ENCODE results near the gene KRTAP5-5.

Gene KRTAP5-5

GRCh38 chr11:1665313-1665712 lies 35.7 kb downstream of the KRTAP5-5 start:
- TF ChIP-seq POLR2AphosphoS5 (IDR thresholded peaks at IDR 0.05; ENCODE audit: low read depth, low read length) = no peak
- no peak for TF ChIP-seq FOXP2 (optimal IDR thresholded peaks at IDR 0.05; ENCODE audit: borderline replicate concordance, extremely low read depth, extremely low read length, insufficient read depth)

- TF ChIP-seq SIN3A (IDR thresholded peaks at IDR 0.05; ENCODE audit: borderline replicate concordance, insufficient read depth, low read length) (no peak), TAF1 (IDR thresholded peaks at IDR 0.05; ENCODE audit: borderline replicate concordance, insufficient read depth, low read length) (no peak), POLR2AphosphoS5 (IDR thresholded peaks at IDR 0.05; ENCODE audit: low read depth, low read length) (no peak), REST (IDR thresholded peaks at IDR 0.05; ENCODE audit: insufficient read depth in 1 of 2, low read depth in 2 of 2, low read length in 2 of 2) (no peak), FOXP2 (optimal IDR thresholded peaks at IDR 0.05; ENCODE audit: borderline replicate concordance, extremely low read depth, extremely low read length, insufficient read depth) (no peak)
Measured at GRCh38 chr11:1667121-1667850, 37.7 kb downstream of the KRTAP5-5 start.

DNA sequence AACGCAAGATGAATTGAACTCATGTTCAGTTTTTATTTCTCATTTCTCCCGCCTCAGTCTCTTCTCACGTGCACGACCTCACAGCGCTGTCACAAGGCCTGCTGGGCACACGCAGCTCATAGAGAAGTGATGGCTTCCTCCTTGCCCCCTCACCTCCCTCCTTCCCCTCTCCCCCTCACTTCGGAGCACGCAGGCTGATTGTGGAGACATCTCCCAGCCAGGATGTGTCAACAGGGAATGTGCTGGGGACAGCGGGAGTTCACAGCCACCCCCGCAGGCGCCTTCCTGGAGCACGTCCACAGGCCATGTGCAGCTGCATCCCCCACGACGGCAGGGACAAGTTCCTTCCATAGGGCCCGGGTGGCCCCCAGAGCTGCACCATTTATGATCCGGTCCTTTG lies 38.3 kb downstream of the KRTAP5-5 start:
- TF ChIP-seq REST (IDR thresholded peaks at IDR 0.05; ENCODE audit: insufficient read depth in 1 of 2, low read depth in 2 of 2, low read length in 2 of 2) (no peak), TAF1 (IDR thresholded peaks at IDR 0.05; ENCODE audit: borderline replicate concordance, insufficient read depth, low read length) (no peak), FOXP2 (optimal IDR thresholded peaks at IDR 0.05; ENCODE audit: borderline replicate concordance, extremely low read depth, extremely low read length, insufficient read depth) (no peak), SIN3A (IDR thresholded peaks at IDR 0.05; ENCODE audit: borderline replicate concordance, insufficient read depth, low read length) (no peak), POLR2AphosphoS5 (IDR thresholded peaks at IDR 0.05; ENCODE audit: low read depth, low read length) (no peak)

GRCh38 chr11:1668911-1669473 lies 39.4 kb downstream of the KRTAP5-5 start:
- TF ChIP-seq TAF1 (IDR thresholded peaks at IDR 0.05; ENCODE audit: borderline replicate concordance, insufficient read depth, low read length) (no peak), POLR2AphosphoS5 (IDR thresholded peaks at IDR 0.05; ENCODE audit: low read depth, low read length) (no peak), REST (IDR thresholded peaks at IDR 0.05; ENCODE audit: insufficient read depth in 1 of 2, low read depth in 2 of 2, low read length in 2 of 2) (no peak), FOXP2 (optimal IDR thresholded peaks at IDR 0.05; ENCODE audit: borderline replicate concordance, extremely low read depth, extremely low read length, insufficient read depth) (no peak), SIN3A (IDR thresholded peaks at IDR 0.05; ENCODE audit: borderline replicate concordance, insufficient read depth, low read length) (no peak)

DNA sequence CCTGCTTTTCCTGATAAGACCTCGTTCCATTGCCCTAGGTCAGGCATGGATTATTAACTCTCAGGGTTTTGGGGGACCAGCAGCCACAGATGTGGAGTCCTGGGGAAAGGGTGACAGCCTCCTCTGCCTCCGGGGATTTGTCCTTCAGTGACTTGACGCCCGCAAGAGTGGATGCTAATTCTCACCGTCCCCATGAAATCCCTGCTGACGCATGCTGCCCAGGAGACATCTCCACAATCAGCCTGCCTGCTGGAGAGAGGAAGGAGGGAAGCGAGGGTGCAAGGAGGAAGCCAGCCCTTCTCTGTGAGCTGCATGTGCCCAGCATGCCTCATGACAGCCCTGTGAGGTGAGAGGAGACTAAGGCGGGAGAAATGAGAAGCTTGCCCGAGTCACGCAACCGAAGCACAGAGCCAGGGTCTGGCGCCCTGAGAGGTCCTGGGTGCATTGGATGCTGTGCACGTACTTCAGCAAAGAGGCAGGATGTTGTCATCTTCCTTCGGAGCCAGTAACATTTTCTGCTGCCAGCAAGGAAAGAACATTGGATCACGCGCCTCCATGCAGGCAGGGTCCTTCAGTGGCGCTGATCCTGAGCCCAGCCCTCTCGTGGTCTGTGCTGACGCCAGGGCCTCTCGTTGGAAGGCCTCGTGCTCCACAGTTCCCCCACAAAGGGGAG lies 40.1 kb downstream of the KRTAP5-5 start:
- TF ChIP-seq POLR2AphosphoS5 (IDR thresholded peaks at IDR 0.05; ENCODE audit: low read depth, low read length) (no peak), FOXP2 (optimal IDR thresholded peaks at IDR 0.05; ENCODE audit: borderline replicate concordance, extremely low read depth, extremely low read length, insufficient read depth) (no peak), TAF1 (IDR thresholded peaks at IDR 0.05; ENCODE audit: borderline replicate concordance, insufficient read depth, low read length) (no peak)

All from PFSK-1 (cell line).